GM21447 (cell line): ENCODE measurements around the gene ABCB10.
A peak's percentile ranks its signal among the peaks of the same experiment; 100 is the strongest.
"Not testable (repeated sequence)": the region's sequence is repeated elsewhere in the genome, so short reads cannot be mapped to it uniquely, and the experiment has no call there.

Experiments
- ATAC-seq: cut with Tn5 transposase; IDR thresholded peaks from one replicate; pipeline ENCODE4 v1.9.1; 2021; ENCODE audit not compliant: unreplicated experiment

Gene ABCB10

GRCh38 chr1:229558460-229559335, at the start of gene ABCB10:
ABCB10 (minus strand) TSS chr1:229558707; CDS start chr1:229558652, 55 bp downstream.
- peak; percentile 82 for ATAC-seq

- no peak for ATAC-seq
Measured at GRCh38 chr1:229607370-229607769, 48.9 kb upstream of the ABCB10 start.

- ATAC-seq = no peak
Measured at GRCh38 chr1:229603371-229604005, 45.0 kb upstream of the ABCB10 start.

GRCh38 chr1:229600229-229600628, 41.7 kb upstream of the ABCB10 start:
- ATAC-seq = no peak

- no peak for ATAC-seq
Measured at GRCh38 chr1:229599218-229599954, 40.9 kb upstream of the ABCB10 start.

- no peak for ATAC-seq
Measured at GRCh38 chr1:229597877-229598276, 39.4 kb upstream of the ABCB10 start.

GRCh38 chr1:229596925-229597699, 38.6 kb upstream of the ABCB10 start:
- no peak for ATAC-seq

GRCh38 chr1:229595876-229596275, 37.4 kb upstream of the ABCB10 start:
- ATAC-seq = not testable (repeated sequence)

- no peak for ATAC-seq
Measured at GRCh38 chr1:229594227-229595008, 35.9 kb upstream of the ABCB10 start.

- no peak for ATAC-seq
Measured at GRCh38 chr1:229593800-229594199, 35.3 kb upstream of the ABCB10 start.

GRCh38 chr1:229590119-229590518, 31.6 kb upstream of the ABCB10 start:
- no peak for ATAC-seq

GRCh38 chr1:229585338-229585737, 26.8 kb upstream of the ABCB10 start:
- no peak for ATAC-seq

- no peak for ATAC-seq
Measured at GRCh38 chr1:229582715-229583114, 24.2 kb upstream of the ABCB10 start.

GRCh38 chr1:229582011-229582694, 23.6 kb upstream of the ABCB10 start:
- no peak for ATAC-seq

- ATAC-seq = no peak
Measured at GRCh38 chr1:229581485-229581884, 23.0 kb upstream of the ABCB10 start.

GRCh38 chr1:229579059-229579673, 20.7 kb upstream of the ABCB10 start:
- ATAC-seq = peak; percentile 93

GRCh38 chr1:229578168-229579058, 19.9 kb upstream of the ABCB10 start:
- ATAC-seq = no peak
